GM21526 (cell line): ENCODE data around the gene SLC6A6.
"Not testable (repeated sequence)": the region's sequence is repeated elsewhere in the genome, so short reads cannot be mapped to it uniquely, and the experiment has no call there.

Experiments used
- ATAC-seq: cut with Tn5 transposase; IDR thresholded peaks from one replicate; pipeline ENCODE4 v1.9.1; 2021; ENCODE audit warnings: moderate library complexity; ENCODE audit not compliant: unreplicated experiment, low FRiP score

The SLC6A6 gene

GRCh38 chr3:14397046-14397445, 5.4 kb upstream of the SLC6A6 start:
- ATAC-seq: no peak

GRCh38 chr3:14397531-14397930, 4.9 kb upstream of the SLC6A6 start:
- ATAC-seq: no peak

- no peak for ATAC-seq
Observed at GRCh38 chr3:14397940-14398796, 4.2 kb upstream of the SLC6A6 start.

GRCh38 chr3:14398797-14399106, 3.7 kb upstream of the SLC6A6 start:
- ATAC-seq: no peak

- ATAC-seq: no peak
Observed at GRCh38 chr3:14401692-14402303, 608 bp upstream of the SLC6A6 start.

- ATAC-seq: no peak
Observed at GRCh38 chr3:14403619-14404155, 1.3 kb downstream of the SLC6A6 start.

- ATAC-seq: no peak
Observed at GRCh38 chr3:14404186-14404585, 1.8 kb downstream of the SLC6A6 start.

- no peak for ATAC-seq
Observed at GRCh38 chr3:14404631-14405359, 2.4 kb downstream of the SLC6A6 start.

- no peak for ATAC-seq
Observed at GRCh38 chr3:14405360-14406238, 3.2 kb downstream of the SLC6A6 start.

- ATAC-seq: no peak
Observed at GRCh38 chr3:14406336-14406735, 3.9 kb downstream of the SLC6A6 start.

GRCh38 chr3:14406766-14407165, 4.4 kb downstream of the SLC6A6 start:
- no peak for ATAC-seq

GRCh38 chr3:14407203-14407602, 4.8 kb downstream of the SLC6A6 start:
- ATAC-seq: no peak

- ATAC-seq: not testable (repeated sequence)
Observed at GRCh38 chr3:14409779-14410063, 7.3 kb downstream of the SLC6A6 start.

GRCh38 chr3:14410106-14410502, 7.7 kb downstream of the SLC6A6 start:
- no peak for ATAC-seq

GRCh38 chr3:14410503-14411165, 8.2 kb downstream of the SLC6A6 start:
- ATAC-seq: no peak

- no peak for ATAC-seq
Observed at GRCh38 chr3:14411166-14411526, 8.7 kb downstream of the SLC6A6 start.

- ATAC-seq: no peak
Observed at GRCh38 chr3:14411988-14412387, 9.6 kb downstream of the SLC6A6 start.

GRCh38 chr3:14412831-14413380, 10.5 kb downstream of the SLC6A6 start:
- no peak for ATAC-seq

GRCh38 chr3:14413381-14414071, 11.1 kb downstream of the SLC6A6 start:
- no peak for ATAC-seq
